HG03060 (cell line): ENCODE results near the gene RABEP1.

ENCODE experiments used
- ATAC-seq: cut with Tn5 transposase; IDR thresholded peaks from one replicate; pipeline ENCODE4 v1.9.1; 2021; ENCODE audit warnings: low read depth, moderate number of reproducible peaks; ENCODE audit not compliant: unreplicated experiment

The RABEP1 gene

DNA sequence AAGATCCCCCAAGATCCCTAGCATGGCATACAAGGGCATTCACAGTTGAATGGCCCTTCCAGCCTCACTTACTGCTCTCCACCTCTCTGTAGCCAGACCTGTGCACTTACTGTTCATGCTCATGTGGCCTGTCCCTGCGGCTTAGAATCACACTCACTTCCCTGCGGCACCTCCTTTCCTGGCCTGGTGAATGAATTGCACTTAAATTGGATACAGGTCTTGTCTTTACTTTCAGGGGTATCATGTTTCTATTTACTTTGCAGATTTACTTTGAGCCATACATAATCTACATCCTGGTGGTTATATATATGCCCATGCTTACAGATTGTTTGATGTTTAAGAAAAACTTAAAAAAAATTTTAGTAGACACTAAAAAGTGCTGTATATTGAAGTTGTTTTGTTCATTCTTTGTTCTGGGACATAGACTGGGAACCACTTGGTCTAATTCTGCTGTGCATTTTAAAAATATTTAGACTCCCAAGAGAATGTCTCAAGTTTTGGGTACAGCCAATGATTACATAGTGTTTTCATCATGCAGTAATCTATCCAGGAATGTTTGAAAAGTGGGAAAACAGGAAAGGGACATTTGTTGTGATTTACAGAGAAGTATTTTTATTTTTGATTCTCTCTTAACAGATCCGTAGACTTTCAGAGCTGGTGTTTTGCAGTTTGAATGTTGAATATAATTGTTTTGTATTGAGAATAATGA, 73.5 kb downstream of the RABEP1 start:
- ATAC-seq: no peak

GRCh38 chr17:5361426-5361825, 79.3 kb downstream of the RABEP1 start:
- no peak for ATAC-seq

DNA sequence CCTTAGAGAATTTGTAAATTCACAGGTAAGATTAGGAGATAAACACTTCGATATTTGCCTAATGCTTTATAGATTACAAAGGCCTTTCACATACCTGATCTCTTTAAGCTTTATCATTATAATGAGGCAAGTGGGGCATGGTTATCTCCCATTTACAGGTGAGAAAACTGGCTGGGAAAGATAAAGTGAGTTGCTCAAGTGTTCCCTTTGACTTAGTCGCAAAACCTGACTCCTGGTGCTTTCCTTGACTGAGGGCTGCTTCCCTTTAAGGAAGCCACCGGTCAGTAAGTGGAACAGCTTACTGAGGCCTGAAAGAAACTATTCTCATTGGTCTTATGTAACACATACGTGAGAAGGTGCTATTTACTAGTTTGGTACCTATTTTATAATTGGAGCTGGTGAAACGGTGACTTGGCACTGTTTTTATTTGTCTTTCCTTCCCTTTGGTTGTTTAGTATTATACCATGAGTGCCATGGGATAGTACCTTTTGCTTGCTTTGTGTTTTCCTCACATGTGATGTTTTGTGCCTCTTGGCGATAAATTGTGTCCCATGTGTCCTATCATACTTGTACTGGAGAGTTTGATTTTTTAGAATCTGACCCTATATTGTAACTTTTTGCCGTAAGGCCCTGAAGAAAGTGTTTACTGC, 80.2 kb downstream of the RABEP1 start:
- no peak for ATAC-seq

DNA sequence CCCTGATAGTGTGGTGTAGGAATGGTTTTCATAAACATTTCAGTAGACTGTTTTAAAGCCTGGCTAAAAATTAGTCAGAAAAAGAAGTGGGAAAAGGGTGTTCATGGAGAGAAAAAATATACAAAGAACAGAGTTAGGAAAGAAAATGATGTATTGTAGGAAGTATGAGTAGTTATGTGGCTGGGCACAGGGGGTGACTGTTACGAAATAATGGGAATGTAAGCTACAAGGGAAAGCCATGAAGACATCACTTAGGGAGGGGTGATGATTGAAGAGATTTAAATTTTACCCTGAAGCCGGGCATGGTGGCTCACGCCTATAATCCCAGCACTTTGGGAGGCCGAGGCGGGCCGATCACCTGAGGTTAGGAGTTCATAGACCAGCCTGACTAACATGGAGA, 82.1 kb downstream of the RABEP1 start:
- no peak for ATAC-seq

GRCh38 chr17:5364696-5365095, 82.6 kb downstream of the RABEP1 start:
- ATAC-seq: no peak

DNA sequence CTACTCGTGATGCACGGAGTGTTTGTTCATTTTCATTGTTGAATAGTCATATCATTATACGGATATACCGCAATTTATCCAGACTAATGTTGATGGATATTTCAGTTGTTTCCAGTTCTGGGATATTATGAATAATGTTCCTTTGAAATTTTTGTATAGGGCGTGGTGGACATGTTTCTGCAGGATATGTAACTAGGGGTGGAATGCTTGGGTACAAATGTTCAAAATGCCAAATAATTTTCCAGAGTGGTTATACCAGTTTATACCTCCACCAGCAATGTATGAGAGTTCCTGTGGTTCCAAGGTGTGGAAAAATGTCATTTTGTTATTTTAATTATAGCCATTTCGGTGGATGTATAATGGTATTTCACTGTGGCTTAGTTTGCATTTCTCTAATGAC, 83.7 kb downstream of the RABEP1 start:
- no peak for ATAC-seq

GRCh38 chr17:5370411-5370810, 88.3 kb downstream of the RABEP1 start:
- no peak for ATAC-seq

DNA sequence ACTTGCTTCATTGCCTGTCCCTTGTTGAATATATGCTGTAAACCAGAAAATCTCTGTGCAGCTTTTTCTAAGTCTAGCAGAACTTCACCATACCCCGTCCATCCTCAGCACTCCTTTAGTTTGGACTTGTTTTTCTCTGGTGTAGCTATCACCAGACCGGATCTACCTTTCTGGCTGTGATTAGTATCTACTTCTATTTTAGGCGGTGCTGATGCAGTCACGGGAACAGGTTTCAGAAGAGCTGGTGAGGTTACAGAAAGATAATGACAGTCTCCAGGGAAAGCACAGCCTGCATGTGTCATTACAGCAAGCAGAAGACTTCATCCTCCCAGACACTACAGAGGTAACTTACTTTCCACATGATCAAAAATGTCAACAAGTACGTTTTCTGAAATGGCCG, 91.0 kb downstream of the RABEP1 start:
- ATAC-seq: no peak

DNA sequence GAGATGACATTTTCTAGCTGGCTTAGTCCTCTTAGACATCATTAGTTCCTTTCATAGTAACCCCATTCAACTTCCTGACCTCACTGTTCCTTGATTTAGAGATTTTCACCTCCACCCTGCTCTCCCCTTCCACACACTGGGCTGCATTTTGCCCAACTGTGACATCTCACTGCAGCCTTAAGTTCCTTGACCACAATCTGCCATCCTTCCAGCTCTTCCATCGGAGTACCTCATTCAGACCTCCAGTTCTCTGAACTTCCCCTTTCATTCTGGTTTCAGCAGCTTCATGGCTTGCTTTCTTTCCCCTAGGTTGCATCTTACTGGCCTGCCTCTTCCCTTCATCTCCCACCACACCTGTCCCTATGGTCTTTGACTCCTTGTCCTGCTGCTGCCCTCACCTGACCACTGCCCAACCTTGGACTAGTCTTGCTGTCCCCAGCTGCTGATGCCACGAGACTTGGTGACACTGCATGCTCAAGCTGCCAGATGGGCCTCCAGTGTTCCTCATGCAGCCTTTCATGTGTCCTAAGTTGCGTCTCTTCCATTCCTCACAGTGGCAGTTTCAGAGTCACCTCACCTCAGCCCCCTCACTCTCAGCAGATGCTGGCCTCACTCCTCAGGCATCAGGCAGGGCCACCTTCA, 96.6 kb downstream of the RABEP1 start:
- no peak for ATAC-seq

DNA sequence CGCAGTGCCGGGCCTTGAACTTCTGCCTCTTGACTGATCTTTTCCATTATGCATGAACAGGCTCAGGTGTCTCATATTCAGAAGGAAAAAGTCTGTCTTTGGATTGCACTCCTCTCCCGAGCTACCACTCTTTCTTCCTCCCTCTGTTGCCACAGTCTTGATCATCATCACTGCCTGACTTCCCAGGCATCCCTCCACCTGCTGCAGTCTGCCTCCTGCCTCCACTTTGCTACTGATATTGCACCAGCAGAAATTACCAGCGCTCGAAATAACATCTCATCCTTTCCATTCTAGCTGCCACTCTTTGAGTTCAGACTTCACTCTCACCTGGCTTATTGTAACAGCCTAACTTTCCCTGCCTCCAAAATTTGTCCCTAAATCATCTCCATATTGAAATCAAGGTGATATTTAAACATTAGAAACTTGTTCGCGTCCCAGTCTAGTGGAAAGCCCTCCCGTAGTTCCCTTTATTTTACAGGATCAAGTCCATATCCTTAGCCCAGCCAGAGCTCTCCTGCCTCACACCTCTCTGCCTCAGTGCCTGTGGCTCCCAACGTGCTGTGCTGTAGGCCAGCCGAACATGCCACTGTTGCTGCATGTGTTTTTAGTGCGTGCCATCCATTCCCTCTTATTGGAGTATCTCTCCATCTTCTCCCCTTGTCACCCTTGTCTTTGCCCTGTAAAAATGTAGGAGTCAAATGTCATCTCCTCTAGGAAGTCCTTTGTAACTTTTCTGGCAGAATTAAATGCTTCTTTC, 97.4 kb downstream of the RABEP1 start:
- no peak for ATAC-seq

DNA sequence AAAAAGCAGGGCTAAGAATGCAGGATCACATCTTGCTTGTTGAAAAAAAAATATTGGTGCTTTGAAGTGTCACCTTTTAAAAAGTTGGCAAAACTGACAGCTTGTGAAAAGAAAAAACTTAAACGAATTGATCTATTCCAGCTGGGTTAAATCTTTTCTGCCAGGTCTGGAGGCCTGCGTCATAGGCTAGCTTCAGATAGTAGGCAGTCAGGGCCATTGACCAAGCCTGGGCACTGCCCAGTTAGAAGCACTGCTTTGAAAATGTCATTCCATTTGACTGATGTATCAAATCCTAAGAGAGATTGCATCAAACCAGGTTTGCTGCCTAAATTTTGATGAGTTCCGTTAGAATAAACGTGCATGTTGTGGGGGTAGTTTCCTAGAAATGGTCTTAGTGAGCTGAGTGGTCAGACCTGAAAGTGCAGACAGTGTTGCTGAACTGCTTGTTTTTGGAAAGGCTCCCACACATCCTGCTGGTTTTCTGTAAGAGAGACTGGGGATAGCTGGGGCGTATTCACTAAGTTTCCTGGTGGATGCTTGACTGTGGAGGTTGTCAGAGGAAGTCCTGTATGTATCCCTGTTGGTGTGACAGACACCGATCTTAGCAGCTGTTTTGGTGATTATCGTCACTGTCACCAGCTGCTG, 98.5 kb downstream of the RABEP1 start:
- ATAC-seq: no peak

DNA sequence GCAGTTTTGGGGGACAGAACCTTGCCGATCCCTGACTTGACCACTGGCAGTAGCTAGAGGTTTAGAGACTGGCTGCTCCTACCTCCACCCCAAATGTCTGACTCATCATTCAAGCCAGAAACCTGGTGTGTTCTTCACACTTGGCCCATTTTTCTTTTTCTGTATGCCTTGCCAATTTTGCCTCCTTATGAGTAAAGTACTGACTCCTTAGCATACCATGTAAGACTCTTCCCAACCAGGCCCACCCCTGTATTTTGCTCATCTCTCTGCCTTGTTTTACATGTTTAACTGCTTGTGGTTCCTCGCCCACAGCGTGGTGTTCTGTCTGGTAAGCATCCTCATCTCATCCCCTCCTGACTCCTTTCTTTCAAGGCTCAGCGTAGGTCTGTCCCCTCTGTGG, 99.5 kb downstream of the RABEP1 start:
- no peak for ATAC-seq

DNA sequence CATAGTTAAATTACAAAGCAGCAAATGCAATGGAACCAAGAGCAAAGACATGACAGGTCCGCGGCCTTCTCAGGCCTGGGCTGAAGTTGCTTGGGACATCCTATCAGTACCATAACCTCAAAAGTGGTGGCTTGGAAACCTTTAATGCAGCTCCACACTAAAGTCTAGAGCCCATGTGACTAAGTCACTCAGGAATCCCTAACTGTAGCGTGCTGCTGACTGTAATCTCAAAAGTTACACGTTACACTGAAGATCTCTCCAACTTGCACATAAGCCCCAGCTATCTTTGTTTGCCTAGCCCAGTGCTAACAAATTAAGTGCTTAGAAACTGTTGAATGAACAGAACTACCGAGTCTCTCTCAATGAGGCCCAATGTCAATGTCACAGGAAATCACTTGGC, 109.6 kb downstream of the RABEP1 start:
- ATAC-seq: no peak

DNA sequence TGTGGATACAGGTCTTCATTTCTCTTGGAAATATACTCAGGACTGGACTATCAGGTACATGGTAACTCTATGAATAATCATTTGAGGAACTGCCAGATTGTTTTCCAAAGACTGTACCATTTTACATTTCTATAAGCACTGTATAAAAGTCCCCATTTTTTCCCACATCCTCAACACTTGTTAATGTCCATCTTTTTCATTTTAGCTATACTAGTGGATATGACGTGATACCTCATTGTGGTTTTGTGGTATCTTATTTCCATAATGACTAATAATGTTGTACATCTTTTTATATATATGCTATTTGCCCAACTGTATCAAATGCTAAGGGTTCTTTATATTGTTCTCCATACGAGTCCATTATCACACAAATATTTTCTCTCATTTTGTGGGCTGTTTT, 114.5 kb downstream of the RABEP1 start:
- ATAC-seq: no peak

DNA sequence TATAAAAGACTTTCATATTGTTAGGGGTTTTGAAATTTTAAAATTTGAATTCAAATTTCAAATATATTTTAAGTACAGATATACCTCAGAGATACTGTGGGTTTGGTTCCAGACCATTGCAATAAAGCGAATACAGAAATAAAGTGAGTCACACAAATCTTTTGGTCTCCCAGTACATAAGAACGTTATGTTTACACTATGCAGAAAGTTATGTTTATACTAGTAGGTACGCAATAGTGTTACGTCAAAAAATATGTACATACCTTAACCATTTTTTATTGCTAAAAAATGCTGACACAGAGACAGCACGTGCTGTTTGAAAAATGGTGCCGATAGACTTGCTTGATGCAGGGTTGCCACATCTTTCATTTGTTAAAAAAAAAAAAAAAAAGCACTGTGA, 117.7 kb downstream of the RABEP1 start:
- no peak for ATAC-seq

- ATAC-seq: no peak
These were observed 123.3 kb downstream of the RABEP1 start for GRCh38 chr17:5405400-5405799.

DNA sequence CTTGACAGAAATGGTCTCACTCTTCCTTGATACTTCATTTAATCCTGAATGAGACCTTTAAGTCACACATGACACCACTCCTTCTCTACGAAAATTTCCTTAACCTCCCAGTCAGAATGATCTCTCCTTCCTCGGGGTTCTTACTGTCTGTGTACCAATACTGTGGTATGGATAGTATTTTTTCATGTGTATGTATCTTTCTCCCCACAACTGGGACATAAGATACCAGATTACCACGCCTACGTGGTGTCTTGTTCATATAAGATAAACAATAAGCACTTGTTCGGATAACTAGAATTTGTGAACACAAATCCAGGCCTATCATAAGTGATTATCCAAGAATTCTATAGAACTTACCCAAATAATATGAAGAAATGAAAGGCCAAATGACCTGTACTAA, 126.1 kb downstream of the RABEP1 start:
- no peak for ATAC-seq

GRCh38 chr17:5410594-5411272, 128.6 kb downstream of the RABEP1 start:
- no peak for ATAC-seq

DNA sequence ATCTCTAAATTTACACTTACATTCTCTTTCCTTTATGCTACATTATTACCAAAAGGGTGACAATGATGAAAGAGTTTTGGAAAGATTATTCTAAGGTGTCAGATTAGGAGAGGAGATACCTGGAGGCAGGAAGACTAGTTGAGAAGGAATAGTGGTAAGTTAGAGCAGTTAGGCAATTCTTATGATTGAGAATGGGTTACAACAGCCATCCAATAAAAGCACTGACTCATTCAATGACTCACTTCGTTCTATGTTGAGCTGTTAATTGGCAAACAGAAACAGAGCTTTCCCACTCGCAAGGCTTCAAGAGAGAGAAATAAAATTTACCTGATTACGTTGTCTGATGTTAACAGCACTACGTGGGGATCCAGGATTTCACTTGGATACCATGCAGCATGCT, 131.6 kb downstream of the RABEP1 start:
- no peak for ATAC-seq

- no peak for ATAC-seq
These were observed 134.8 kb downstream of the RABEP1 start for GRCh38 chr17:5416901-5417300.
